ENCODE measurements around the gene VASH2. TPM values are rescaled to one million over a fixed set of nuclear protein-coding genes. Genes with fewer than 3 reads are reported as not detected.

The VASH2 gene
- total and polyA plus RNA-seq, 2 of the 4 experiments (the other 2 are of a cell fraction): 0.90 to 1.2 TPM

- Histone ChIP-seq H2AK9ac (replicated peaks; ENCODE audit: low read depth, low read length, poor library complexity) (no peak overlapping the region), H3K27ac (ENCODE audit: insufficient read depth, low read length) (no peak overlapping the region), H3K18ac (ENCODE audit: low read depth, low read length) (no peak overlapping the region), H3K23ac (ENCODE audit: low read depth, low read length) (no peak overlapping the region), H2BK120ac (ENCODE audit: low read depth, low read length) (no peak overlapping the region), H2AK5ac (ENCODE audit: low read depth, low read length) (no peak overlapping the region), H2AFZ (replicated peaks; ENCODE audit: low read length, poor library complexity) (no peak overlapping the region), H3K4ac (ENCODE audit: low read depth, low read length) (no peak overlapping the region), H3K14ac (replicated peaks; ENCODE audit: low read depth, low read length) (no peak overlapping the region), H3K56ac (ENCODE audit: extremely low read depth, insufficient read depth, low read length) (no peak overlapping the region), H3K79me1 (ENCODE audit: low read depth in 1 of 2, low read length in 2 of 2) (no peaks in the 10 kb centered on the region), H3K4me1 (ENCODE audit: control insufficient read depth, insufficient read depth, low read length) (peaks cover 11% of the 10 kb centered on the region; the same call in 1 of the 2 replicates), H4K91ac (ENCODE audit: insufficient read depth, low read depth, low read length) (no peak overlapping the region), H3K4me3 (ENCODE audit: insufficient read depth, low read depth, low read length) (no peak overlapping the region), H3K27me3 (ENCODE audit: control insufficient read depth, insufficient read depth, low read length) (no peaks in the 10 kb centered on the region), H4K5ac (ENCODE audit: low read depth, low read length) (no peak overlapping the region), H2BK15ac (ENCODE audit: low read depth, low read length) (no peak overlapping the region), H2BK20ac (ENCODE audit: low read depth, low read length) (no peak overlapping the region), H2BK5ac (ENCODE audit: low read depth, low read length, poor library complexity, severe bottlenecking) (no peak overlapping the region), H3K36me3 (ENCODE audit: control insufficient read depth, insufficient read depth, low read length) (no peaks in the 10 kb centered on the region; the same call in 1 of the 2 replicates), H4K8ac (ENCODE audit: low read depth in 2 of 2, low read length in 2 of 2) (no peak overlapping the region), H3K9me1 (ENCODE audit: insufficient read depth, low read length) (no peaks in the 10 kb centered on the region), H3K9ac (ENCODE audit: low read depth, low read length) (no peak overlapping the region), H4K20me1 (ENCODE audit: insufficient read depth, low read length) (no peaks in the 10 kb centered on the region), H3K9me3 (ENCODE audit: control insufficient read depth, insufficient read depth, low read length) (no peaks in the 10 kb centered on the region), H3K4me2 (ENCODE audit: low read depth, low read length) (no peak overlapping the region)
- no peak for TF ChIP-seq RAD21 (IDR thresholded peaks at IDR 0.05; ENCODE audit: low read length)
- TF ChIP-seq MAZ (IDR thresholded peaks at IDR 0.05; ENCODE audit: borderline replicate concordance, low read depth, low read length): no peak
- TF ChIP-seq SMC3 (IDR thresholded peaks at IDR 0.05; ENCODE audit: low read depth, low read length): no peak
- no peak for TF ChIP-seq BHLHE40 (IDR thresholded peaks at IDR 0.05; ENCODE audit: low read depth, low read length)
- no peak for TF ChIP-seq NFE2L2 (IDR thresholded peaks at IDR 0.05; ENCODE audit: low read depth, low read length)
- TF ChIP-seq MAFK (IDR thresholded peaks at IDR 0.05; ENCODE audit: low read depth, low read length): no peak
- no peak for TF ChIP-seq ELK1 (IDR thresholded peaks at IDR 0.05; ENCODE audit: borderline replicate concordance, low read depth, low read length)
- no peak for TF ChIP-seq CHD1 (IDR thresholded peaks at IDR 0.05; ENCODE audit: low read depth, low read length)
- no peak for TF ChIP-seq RFX5 (IDR thresholded peaks at IDR 0.05; ENCODE audit: low read depth, low read length)
- no peak for TF ChIP-seq MXI1 (IDR thresholded peaks at IDR 0.05; ENCODE audit: borderline replicate concordance, low read depth, low read length)
- POLR2A ChIA-PET (ENCODE audit: unreplicated experiment): no interaction called here
- ATAC-seq (ENCODE audit: low read depth) (0 out of 2 replicates have a peak, but pooled peaks have one; percentile 30), DNase-seq (peak; percentile 13)
- CTCF ChIA-PET: interaction anchor here (2.8 kb wide), 1 partner anchor 13 kb away, joined by 10 read pairs; no protein-coding TSS in a partner anchor
- intact Hi-C loops (cut with micrococcal nuclease) (no loop called here), in situ Hi-C loops (cut with MboI; ENCODE audit: low sequenced_read_pairs) (loop anchor here (25.0 kb wide), 1 partner anchor 320 kb away; no protein-coding TSS in a partner anchor), dilution Hi-C loops (cut with HindIII; ENCODE audit: low sequenced_read_pairs, unreplicated experiment) (no loop called here)
- no TSS peak for BruUV-seq (replicated peaks)
- no CpG with 5 or more reads among the region's 6 CpGs for WGBS, 2 experiments (ENCODE audit: extremely low coverage in 2 of 2, insufficient read length in 1 of 2)
Measured at GRCh38 chr1:212982430-212983152, 32.2 kb downstream of the VASH2 start.
